ENCODE measurements around the gene S100A2.

DNA sequence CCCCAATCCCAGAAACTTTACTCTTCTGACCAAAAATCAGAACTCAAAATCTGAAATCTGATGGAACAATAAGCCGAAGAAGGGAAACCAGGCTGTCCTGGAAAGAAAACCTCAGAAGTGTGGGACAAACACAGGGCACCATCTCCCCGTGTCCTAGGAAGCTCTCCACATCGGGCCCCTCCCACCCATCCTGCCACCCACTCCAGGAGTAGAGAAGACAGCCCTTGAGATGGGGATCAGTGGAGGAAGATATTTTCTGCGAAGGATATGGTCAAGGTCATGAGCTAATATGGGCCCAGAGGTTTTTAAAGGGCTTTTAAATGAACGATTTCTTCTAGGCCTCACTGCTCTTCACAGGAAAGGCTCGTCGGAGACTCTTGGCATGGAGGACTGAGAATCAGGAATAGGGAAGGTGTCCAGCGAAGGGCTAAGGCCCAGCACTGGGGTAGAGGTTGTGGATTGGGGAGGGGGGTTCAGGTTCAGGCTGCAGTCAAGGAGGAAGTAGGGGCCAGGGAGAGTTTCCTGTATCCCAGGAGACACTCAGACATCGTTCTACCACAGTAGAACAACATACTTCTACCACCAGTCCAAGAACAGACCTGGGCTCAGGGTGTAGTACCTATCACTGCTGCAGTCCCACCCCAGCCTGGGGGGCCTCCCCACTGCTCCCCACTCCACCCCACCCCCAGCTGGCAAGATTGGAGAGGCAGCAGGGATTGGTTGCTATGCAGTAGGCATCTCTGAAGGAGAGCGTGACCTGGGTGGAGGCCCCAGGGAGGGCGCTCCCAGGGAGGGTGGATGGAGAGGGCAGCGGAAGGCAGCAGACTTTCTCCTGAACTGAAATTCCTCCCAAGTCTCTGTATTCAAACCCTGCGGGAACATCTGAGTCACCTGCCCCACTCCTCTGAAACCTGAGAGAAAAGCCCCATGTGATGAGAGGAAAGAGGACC lies 23.7 kb downstream of the S100A2 start:
- TF ChIP-seq CTCF (IDR thresholded peaks at IDR 0.05) (no peak), POLR2AphosphoS5 (IDR thresholded peaks at IDR 0.05) (no peak)
